SK-N-SH (cell line): ENCODE measurements around the gene TTC23L.

Experiments used
- CTCF ChIP-seq: fragments of 200-600 bp; sonication (generic); IDR thresholded peaks from 2 replicates; pipeline ENCODE4 v1.6.1; 2017; ENCODE audit warnings: antibody characterized with exemption, mild to moderate bottlenecking, moderate library complexity
- EP300 ChIP-seq, 2 experiments: IDR thresholded peaks; 2 replicates each; pipeline versions ENCODE4 v1.4.0 to v1.6.1; 2012; ENCODE audit warnings: borderline replicate concordance in 1 of 2, low read depth in 1 of 2, low read length in 1 of 2
- IRF3 ChIP-seq: fragments of 150-350 bp; IDR thresholded peaks from 2 replicates; pipeline ENCODE4 v1.6.1; 2016; ENCODE audit warnings: mild to moderate bottlenecking, low read depth, low read length
- MAX ChIP-seq: IDR thresholded peaks from 2 replicates; pipeline ENCODE4 v1.4.0; 2012; ENCODE audit warnings: low read depth
- USF1 ChIP-seq: IDR thresholded peaks from 2 replicates; pipeline ENCODE4 v1.4.0; 2012; ENCODE audit warnings: low read depth, borderline replicate concordance

GRCh38 chr5:34838785-34839714 lies at the start of gene TTC23L:
- peak; percentile 69 for TF ChIP-seq MAX
- no peak for TF ChIP-seq EP300 (IDR thresholded peaks at IDR 0.05; ENCODE audit: borderline replicate concordance in 1 of 2, low read depth in 1 of 2, low read length in 1 of 2)
- TF ChIP-seq IRF3, result no peak
- TF ChIP-seq CTCF, result no peak
- no peak for TF ChIP-seq USF1
